H1 (cell line): ENCODE results near the gene SNORC. TPM values are rescaled to one million over a fixed set of nuclear protein-coding genes. Genes with fewer than 3 reads are reported as not detected.

Experiments used
- CHD1 ChIP-seq: IDR thresholded peaks from 2 replicates; pipeline ENCODE4 v1.6.1; 2012; ENCODE audit warnings: low read depth, low read length, improper control_type of control experiment
- CHD2 ChIP-seq: IDR thresholded peaks from 2 replicates; pipeline ENCODE4 v1.6.1; 2012; ENCODE audit warnings: low read length, improper control_type of control experiment
- SAP30 ChIP-seq: fragments of 300-600 bp; sonication (generic); IDR thresholded peaks from 2 replicates; pipeline ENCODE4 v1.7.1; 2012; ENCODE audit warnings: low read length, moderate library complexity, mild to moderate bottlenecking, inconsistent platforms; ENCODE audit not compliant: insufficient read depth, insufficient replicate concordance
- SIRT6 ChIP-seq: IDR thresholded peaks from one replicate; pipeline ENCODE4 v1.7.1; 2012; ENCODE audit warnings: low read length, inconsistent platforms
- SIX5 ChIP-seq: IDR thresholded peaks from 2 replicates; pipeline ENCODE4 v1.6.1; 2011; ENCODE audit warnings: mild to moderate bottlenecking, low read depth, low read length
- SRF ChIP-seq: IDR thresholded peaks from 2 replicates; pipeline ENCODE4 v1.6.1; 2011; ENCODE audit warnings: mild to moderate bottlenecking, low read depth, low read length, moderate library complexity
- TCF12 ChIP-seq: IDR thresholded peaks from 2 replicates; pipeline ENCODE4 v1.6.1; 2011; ENCODE audit warnings: low read depth, mild to moderate bottlenecking, low read length
- polyA plus RNA-seq, 7 experiments: library from polyadenylated mRNA; depleted of rRNA in 3 of 7; stranded (reverse) in 5 of 7; unstranded in 2 of 7; fragments of >200 nt in 5 of 7; fragments of 200-250 nt in 2 of 7; gene quantifications; 1 replicate in 5 of 7; 2 replicates in 1 of 7; 4 replicates in 1 of 7; pipeline versions ENCODE4 v1.2.1 to v1.2.3, GENCODE V29; 2011 to 2013; ENCODE audit warnings: missing spikeins in 2 of 7, mixed read lengths in 2 of 7
- total RNA-seq: library from RNA; stranded (reverse); fragmentation: NEBNext Ultra II Directional; extraction: Animal tissue kit (Norgen Biotek cat#: 25700); gene quantifications from 2 replicates; pipeline ENCODE4 v1.2.1, GENCODE V29; 2021
- TF ChIP-seq, protein P1 (sequence below): fragments of 300-600 bp; sonication (generic); IDR thresholded peaks from 2 replicates; pipeline ENCODE4 v1.7.1; 2012; ENCODE audit warnings: low read length, moderate library complexity, mild to moderate bottlenecking, inconsistent platforms; ENCODE audit not compliant: insufficient replicate concordance

The SNORC gene
- total and polyA plus RNA-seq, 2 of the 8 experiments (the other 6 are each of a cell fraction or from before 2014, with no cell fraction given): 1.6 to 1.8 TPM

DNA sequence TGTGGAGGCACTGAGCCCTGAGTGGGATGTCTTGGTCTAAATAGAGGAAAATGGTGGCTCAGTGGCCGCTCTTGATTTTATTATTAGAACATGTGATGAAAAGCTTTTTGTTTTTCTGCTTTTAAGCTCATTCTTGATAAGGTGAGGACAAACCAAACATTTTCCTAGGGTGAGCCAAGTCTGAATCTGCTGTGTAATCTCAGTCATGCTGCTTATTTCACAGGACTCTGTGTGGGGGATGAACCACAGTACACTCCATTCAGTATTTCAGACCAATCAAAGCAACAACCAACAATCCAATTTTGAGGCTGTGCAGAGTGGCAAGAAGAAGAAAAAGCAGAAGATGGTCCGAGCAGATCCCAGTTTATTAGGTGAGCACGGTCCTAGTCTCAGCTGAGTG is 20.0 kb upstream of the SNORC start (continued):
- TF ChIP-seq TCF12 (no peak), CHD2 (no peak), SRF (no peak), SIRT6 (no peak), SIX5 (no peak), CHD1 (no peak), SAP30 (no peak)
- TF ChIP-seq, protein P1, sequence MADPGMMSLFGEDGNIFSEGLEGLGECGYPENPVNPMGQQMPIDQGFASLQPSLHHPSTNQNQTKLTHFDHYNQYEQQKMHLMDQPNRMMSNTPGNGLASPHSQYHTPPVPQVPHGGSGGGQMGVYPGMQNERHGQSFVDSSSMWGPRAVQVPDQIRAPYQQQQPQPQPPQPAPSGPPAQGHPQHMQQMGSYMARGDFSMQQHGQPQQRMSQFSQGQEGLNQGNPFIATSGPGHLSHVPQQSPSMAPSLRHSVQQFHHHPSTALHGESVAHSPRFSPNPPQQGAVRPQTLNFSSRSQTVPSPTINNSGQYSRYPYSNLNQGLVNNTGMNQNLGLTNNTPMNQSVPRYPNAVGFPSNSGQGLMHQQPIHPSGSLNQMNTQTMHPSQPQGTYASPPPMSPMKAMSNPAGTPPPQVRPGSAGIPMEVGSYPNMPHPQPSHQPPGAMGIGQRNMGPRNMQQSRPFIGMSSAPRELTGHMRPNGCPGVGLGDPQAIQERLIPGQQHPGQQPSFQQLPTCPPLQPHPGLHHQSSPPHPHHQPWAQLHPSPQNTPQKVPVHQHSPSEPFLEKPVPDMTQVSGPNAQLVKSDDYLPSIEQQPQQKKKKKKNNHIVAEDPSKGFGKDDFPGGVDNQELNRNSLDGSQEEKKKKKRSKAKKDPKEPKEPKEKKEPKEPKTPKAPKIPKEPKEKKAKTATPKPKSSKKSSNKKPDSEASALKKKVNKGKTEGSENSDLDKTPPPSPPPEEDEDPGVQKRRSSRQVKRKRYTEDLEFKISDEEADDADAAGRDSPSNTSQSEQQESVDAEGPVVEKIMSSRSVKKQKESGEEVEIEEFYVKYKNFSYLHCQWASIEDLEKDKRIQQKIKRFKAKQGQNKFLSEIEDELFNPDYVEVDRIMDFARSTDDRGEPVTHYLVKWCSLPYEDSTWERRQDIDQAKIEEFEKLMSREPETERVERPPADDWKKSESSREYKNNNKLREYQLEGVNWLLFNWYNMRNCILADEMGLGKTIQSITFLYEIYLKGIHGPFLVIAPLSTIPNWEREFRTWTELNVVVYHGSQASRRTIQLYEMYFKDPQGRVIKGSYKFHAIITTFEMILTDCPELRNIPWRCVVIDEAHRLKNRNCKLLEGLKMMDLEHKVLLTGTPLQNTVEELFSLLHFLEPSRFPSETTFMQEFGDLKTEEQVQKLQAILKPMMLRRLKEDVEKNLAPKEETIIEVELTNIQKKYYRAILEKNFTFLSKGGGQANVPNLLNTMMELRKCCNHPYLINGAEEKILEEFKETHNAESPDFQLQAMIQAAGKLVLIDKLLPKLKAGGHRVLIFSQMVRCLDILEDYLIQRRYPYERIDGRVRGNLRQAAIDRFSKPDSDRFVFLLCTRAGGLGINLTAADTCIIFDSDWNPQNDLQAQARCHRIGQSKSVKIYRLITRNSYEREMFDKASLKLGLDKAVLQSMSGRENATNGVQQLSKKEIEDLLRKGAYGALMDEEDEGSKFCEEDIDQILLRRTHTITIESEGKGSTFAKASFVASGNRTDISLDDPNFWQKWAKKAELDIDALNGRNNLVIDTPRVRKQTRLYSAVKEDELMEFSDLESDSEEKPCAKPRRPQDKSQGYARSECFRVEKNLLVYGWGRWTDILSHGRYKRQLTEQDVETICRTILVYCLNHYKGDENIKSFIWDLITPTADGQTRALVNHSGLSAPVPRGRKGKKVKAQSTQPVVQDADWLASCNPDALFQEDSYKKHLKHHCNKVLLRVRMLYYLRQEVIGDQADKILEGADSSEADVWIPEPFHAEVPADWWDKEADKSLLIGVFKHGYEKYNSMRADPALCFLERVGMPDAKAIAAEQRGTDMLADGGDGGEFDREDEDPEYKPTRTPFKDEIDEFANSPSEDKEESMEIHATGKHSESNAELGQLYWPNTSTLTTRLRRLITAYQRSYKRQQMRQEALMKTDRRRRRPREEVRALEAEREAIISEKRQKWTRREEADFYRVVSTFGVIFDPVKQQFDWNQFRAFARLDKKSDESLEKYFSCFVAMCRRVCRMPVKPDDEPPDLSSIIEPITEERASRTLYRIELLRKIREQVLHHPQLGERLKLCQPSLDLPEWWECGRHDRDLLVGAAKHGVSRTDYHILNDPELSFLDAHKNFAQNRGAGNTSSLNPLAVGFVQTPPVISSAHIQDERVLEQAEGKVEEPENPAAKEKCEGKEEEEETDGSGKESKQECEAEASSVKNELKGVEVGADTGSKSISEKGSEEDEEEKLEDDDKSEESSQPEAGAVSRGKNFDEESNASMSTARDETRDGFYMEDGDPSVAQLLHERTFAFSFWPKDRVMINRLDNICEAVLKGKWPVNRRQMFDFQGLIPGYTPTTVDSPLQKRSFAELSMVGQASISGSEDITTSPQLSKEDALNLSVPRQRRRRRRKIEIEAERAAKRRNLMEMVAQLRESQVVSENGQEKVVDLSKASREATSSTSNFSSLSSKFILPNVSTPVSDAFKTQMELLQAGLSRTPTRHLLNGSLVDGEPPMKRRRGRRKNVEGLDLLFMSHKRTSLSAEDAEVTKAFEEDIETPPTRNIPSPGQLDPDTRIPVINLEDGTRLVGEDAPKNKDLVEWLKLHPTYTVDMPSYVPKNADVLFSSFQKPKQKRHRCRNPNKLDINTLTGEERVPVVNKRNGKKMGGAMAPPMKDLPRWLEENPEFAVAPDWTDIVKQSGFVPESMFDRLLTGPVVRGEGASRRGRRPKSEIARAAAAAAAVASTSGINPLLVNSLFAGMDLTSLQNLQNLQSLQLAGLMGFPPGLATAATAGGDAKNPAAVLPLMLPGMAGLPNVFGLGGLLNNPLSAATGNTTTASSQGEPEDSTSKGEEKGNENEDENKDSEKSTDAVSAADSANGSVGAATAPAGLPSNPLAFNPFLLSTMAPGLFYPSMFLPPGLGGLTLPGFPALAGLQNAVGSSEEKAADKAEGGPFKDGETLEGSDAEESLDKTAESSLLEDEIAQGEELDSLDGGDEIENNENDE: no peak
